Measurements from ENCODE around the gene CACYBP. TPM values are rescaled to one million over a fixed set of nuclear protein-coding genes. Genes with fewer than 3 reads are reported as not detected.
"Not testable (repeated sequence)": the region's sequence is repeated elsewhere in the genome, so short reads cannot be mapped to it uniquely, and the experiment has no call there.

Gene CACYBP
- polyA plus RNA-seq, 1 experiment: 71.2 TPM

GRCh38 chr1:175037416-175037815 is 37.7 kb downstream of the CACYBP start:
- Histone ChIP-seq H3K27ac (ENCODE audit: low read depth, low read length) (no peak overlapping the region), H3K27me3 (ENCODE audit: control insufficient read depth, insufficient read depth, low read length) (peaks cover 7% of the 10 kb centered on the region), H3K9me3 (ENCODE audit: control insufficient read depth, insufficient read depth, low read length) (no peaks in the 10 kb centered on the region), H3K4me3 (ENCODE audit: low read depth, low read length) (no peak overlapping the region)
- DNase-seq (ENCODE audit: low read depth, low spot score): no peak
- no peak for TF ChIP-seq CTCF (IDR thresholded peaks at IDR 0.05; ENCODE audit: low read depth, low read length)
- ChIA-PET CTCF (no interaction called here), POLR2A (no interaction called here)

GRCh38 chr1:175040324-175040879 is 40.7 kb downstream of the CACYBP start:
- DNase-seq (ENCODE audit: low read depth, low spot score): no peak
- TF ChIP-seq CTCF (IDR thresholded peaks at IDR 0.05; ENCODE audit: low read depth, low read length): no peak
- H3K27ac ChIP-seq (ENCODE audit: low read depth, low read length): no peak overlapping the region
- H3K27me3 ChIP-seq (ENCODE audit: control insufficient read depth, insufficient read depth, low read length): peaks cover 11% of the 10 kb centered on the region
- POLR2A ChIA-PET: no interaction called here
- CTCF ChIA-PET: interaction anchor here (1.4 to 3.8 kb wide), 2 partner anchors 11 to 111 kb away, joined by 3 to 16 read pairs; no protein-coding TSS in a partner anchor
- H3K9me3 ChIP-seq (ENCODE audit: control insufficient read depth, insufficient read depth, low read length): no peaks in the 10 kb centered on the region; the same call in 1 of the 2 replicates
- H3K4me3 ChIP-seq (ENCODE audit: low read depth, low read length): no peak overlapping the region

GRCh38 chr1:175042650-175043049 is 42.9 kb downstream of the CACYBP start:
- H3K9me3 ChIP-seq (ENCODE audit: control insufficient read depth, insufficient read depth, low read length): no peaks in the 10 kb centered on the region; the same call in 1 of the 2 replicates
- POLR2A ChIA-PET: no interaction called here
- no peak overlapping the region for H3K4me3 ChIP-seq (ENCODE audit: low read depth, low read length)
- no peak for TF ChIP-seq CTCF (IDR thresholded peaks at IDR 0.05; ENCODE audit: low read depth, low read length)
- no peak for DNase-seq (ENCODE audit: low read depth, low spot score)
- peaks cover 4% of the 10 kb centered on the region for H3K27me3 ChIP-seq (ENCODE audit: control insufficient read depth, insufficient read depth, low read length)
- H3K27ac ChIP-seq (ENCODE audit: low read depth, low read length): no peak overlapping the region
- CTCF ChIA-PET: interaction anchor here (3.8 kb wide), 1 partner anchor 13 kb away, joined by 16 read pairs; no protein-coding TSS in a partner anchor

- no peak for DNase-seq (ENCODE audit: low read depth, low spot score)
- no peak overlapping the region for H3K4me3 ChIP-seq (ENCODE audit: low read depth, low read length)
- TF ChIP-seq CTCF (IDR thresholded peaks at IDR 0.05; ENCODE audit: low read depth, low read length): no peak
- no peaks in the 10 kb centered on the region; the same call in 1 of the 2 replicates for H3K9me3 ChIP-seq (ENCODE audit: control insufficient read depth, insufficient read depth, low read length)
- ChIA-PET CTCF (interaction anchor here (1.1 kb wide), 1 partner anchor 103 kb away, joined by 3 read pairs; no protein-coding TSS in a partner anchor), POLR2A (no interaction called here)
- no peak overlapping the region for H3K27ac ChIP-seq (ENCODE audit: low read depth, low read length)
- H3K27me3 ChIP-seq (ENCODE audit: control insufficient read depth, insufficient read depth, low read length): peaks cover 4% of the 10 kb centered on the region
These were observed 44.1 kb downstream of the CACYBP start for GRCh38 chr1:175043824-175044223.

- POLR2A ChIA-PET; DNase-seq (ENCODE audit: low read depth, low spot score); H3K27ac ChIP-seq (ENCODE audit: low read depth, low read length); H3K4me3 ChIP-seq (ENCODE audit: low read depth, low read length); H3K9me3 ChIP-seq (ENCODE audit: control insufficient read depth, insufficient read depth, low read length); H3K27me3 ChIP-seq (ENCODE audit: control insufficient read depth, insufficient read depth, low read length): not testable (repeated sequence)
- CTCF ChIA-PET: interaction anchor here (1.1 kb wide), 1 partner anchor 102 kb away, joined by 3 read pairs; no protein-coding TSS in a partner anchor
These were observed 44.8 kb downstream of the CACYBP start for GRCh38 chr1:175044591-175044990.
